D721Med (cell line): ENCODE data around the gene CLSTN2.
A peak's percentile ranks its signal among the peaks of the same experiment; 100 is the strongest.

Source experiments
- DNase-seq: peaks from one replicate; pipeline ENCODE4 v3.0.0; 2011; ENCODE audit warnings: low spot score; ENCODE audit not compliant: insufficient read length
- FAIRE-seq: peaks from 2 replicates; lab custom pipeline; 2011; peaks lifted over from hg19 to GRCh38; lab: Jason Lieb, UNC
- TF ChIP-seq, protein P1 (sequence below): IDR thresholded peaks from 2 replicates; pipeline ENCODE4 v1.5.1; 2012; ENCODE audit warnings: mild to moderate bottlenecking, control low read depth; ENCODE audit not compliant: insufficient read depth; ENCODE audit errors: missing control alignments

Gene CLSTN2

GRCh38 chr3:140050396-140050795 lies 115.4 kb downstream of the CLSTN2 start:
- FAIRE-seq, result no peak
- DNase-seq, result no peak
- TF ChIP-seq, protein P1, sequence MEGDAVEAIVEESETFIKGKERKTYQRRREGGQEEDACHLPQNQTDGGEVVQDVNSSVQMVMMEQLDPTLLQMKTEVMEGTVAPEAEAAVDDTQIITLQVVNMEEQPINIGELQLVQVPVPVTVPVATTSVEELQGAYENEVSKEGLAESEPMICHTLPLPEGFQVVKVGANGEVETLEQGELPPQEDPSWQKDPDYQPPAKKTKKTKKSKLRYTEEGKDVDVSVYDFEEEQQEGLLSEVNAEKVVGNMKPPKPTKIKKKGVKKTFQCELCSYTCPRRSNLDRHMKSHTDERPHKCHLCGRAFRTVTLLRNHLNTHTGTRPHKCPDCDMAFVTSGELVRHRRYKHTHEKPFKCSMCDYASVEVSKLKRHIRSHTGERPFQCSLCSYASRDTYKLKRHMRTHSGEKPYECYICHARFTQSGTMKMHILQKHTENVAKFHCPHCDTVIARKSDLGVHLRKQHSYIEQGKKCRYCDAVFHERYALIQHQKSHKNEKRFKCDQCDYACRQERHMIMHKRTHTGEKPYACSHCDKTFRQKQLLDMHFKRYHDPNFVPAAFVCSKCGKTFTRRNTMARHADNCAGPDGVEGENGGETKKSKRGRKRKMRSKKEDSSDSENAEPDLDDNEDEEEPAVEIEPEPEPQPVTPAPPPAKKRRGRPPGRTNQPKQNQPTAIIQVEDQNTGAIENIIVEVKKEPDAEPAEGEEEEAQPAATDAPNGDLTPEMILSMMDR, result no peak

- no peak for DNase-seq
- no peak for FAIRE-seq
- TF ChIP-seq, protein P1, result peak; percentile 88
Observed at GRCh38 chr3:140051019-140051957, 116.3 kb downstream of the CLSTN2 start.

GRCh38 chr3:140052771-140053702 lies 118.1 kb downstream of the CLSTN2 start:
- FAIRE-seq (no peak), DNase-seq (no peak)
- TF ChIP-seq, protein P1, result no peak

DNA sequence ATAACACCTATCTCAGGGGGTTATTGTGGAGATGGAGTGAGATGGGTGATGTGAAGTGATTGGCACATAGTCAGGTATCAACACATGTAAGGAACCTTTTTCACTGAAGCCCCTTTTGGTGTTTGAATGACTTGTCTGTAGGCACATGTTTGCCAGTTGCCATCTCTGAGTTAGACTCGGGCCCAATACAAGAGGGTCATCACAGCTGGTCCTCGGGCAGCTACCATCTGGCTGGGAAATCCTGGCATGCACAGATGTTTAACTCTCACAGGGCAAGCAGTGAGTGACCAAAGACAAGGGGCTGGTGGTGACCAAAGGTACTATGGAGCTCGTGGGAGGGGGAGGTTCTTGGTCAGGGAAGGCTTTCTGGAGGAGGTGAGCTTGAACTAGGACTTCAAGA lies 118.8 kb downstream of the CLSTN2 start:
- TF ChIP-seq, protein P1, result no peak
- FAIRE-seq, result no peak

GRCh38 chr3:140055092-140055791 lies 120.3 kb downstream of the CLSTN2 start:
- FAIRE-seq, result no peak
- TF ChIP-seq, protein P1, result no peak
- no peak for DNase-seq

More for the DNA sequence above, 118.8 kb downstream of the CLSTN2 start:
- no peak for DNase-seq

DNA sequence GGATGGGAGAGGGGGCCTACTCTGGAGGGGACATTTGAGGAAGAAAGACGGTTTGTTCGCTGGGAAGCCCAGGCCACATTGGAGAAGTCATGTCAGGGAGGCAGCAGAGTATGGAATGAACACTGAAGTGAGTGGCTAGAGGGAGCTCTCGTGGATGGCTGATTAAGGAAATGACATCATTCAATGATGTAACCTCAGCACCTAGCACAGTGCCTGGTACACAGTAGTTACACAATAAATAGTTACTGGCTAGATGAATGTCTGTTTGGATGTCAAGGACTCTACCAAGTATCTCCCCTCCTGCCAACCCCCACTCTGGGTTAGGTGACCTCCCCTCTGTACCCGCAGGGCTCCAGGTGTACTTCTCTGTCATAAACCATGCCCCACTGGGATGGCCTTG lies 121.1 kb downstream of the CLSTN2 start:
- DNase-seq (no peak), FAIRE-seq (no peak)
- TF ChIP-seq, protein P1, result no peak
